Astrocyte (in vitro differentiated cells and primary cell): ENCODE data around the gene CARS2. TPM values are rescaled to one million over a fixed set of nuclear protein-coding genes. Genes with fewer than 3 reads are reported as not detected.

ENCODE experiments used
- DNase-seq: peaks from one replicate; pipeline ENCODE4 v3.0.0-alpha.2; 2010; ENCODE audit warnings: low read depth
- FAIRE-seq: peaks from 2 replicates; lab custom pipeline; 2011; peaks lifted over from hg19 to GRCh38; lab: Jason Lieb, UNC
- H2AFZ ChIP-seq: 2 replicates; pipeline ENCODE4 v1.6.0; 2012; ENCODE audit warnings: low read depth, low read length, inconsistent platforms
- H3K27ac ChIP-seq: 2 replicates; pipeline ENCODE4 v1.5.1; 2011; ENCODE audit warnings: low read depth, low read length, inconsistent platforms
- H3K27me3 ChIP-seq: 2 replicates; pipeline ENCODE4 v1.6.0; 2011; ENCODE audit warnings: low read length, inconsistent platforms; ENCODE audit not compliant: insufficient read depth
- H3K36me3 ChIP-seq: 2 replicates; pipeline ENCODE4 v1.5.1; 2011; ENCODE audit warnings: low read length, inconsistent platforms; ENCODE audit not compliant: insufficient read depth
- H3K4me1 ChIP-seq: 2 replicates; pipeline ENCODE4 v1.5.1; 2011; ENCODE audit warnings: low read length, inconsistent platforms; ENCODE audit not compliant: insufficient read depth
- H3K4me2 ChIP-seq: 2 replicates; pipeline ENCODE4 v1.6.0; 2012; ENCODE audit warnings: low read length, inconsistent platforms
- H3K4me3 ChIP-seq: 2 replicates; pipeline ENCODE4 v1.5.1; 2011; ENCODE audit warnings: low read depth, mild to moderate bottlenecking, low read length, inconsistent platforms; ENCODE audit not compliant: insufficient read depth
- H3K79me2 ChIP-seq: 2 replicates; pipeline ENCODE4 v1.6.0; 2012; ENCODE audit warnings: mild to moderate bottlenecking, low read length, inconsistent platforms; ENCODE audit not compliant: insufficient read depth
- H3K9ac ChIP-seq: 2 replicates; pipeline ENCODE4 v1.6.0; 2012; ENCODE audit warnings: mild to moderate bottlenecking, low read length, inconsistent platforms
- H3K9me3 ChIP-seq: 2 replicates; pipeline ENCODE4 v1.5.1; 2012; ENCODE audit warnings: low read depth, mild to moderate bottlenecking, low read length, inconsistent platforms; ENCODE audit not compliant: insufficient read depth
- H4K20me1 ChIP-seq: 2 replicates; pipeline ENCODE4 v1.6.0; 2012; ENCODE audit warnings: low read length, inconsistent platforms; ENCODE audit not compliant: insufficient read depth
- H3K27ac Mint-ChIP-seq: one replicate; pipeline ENCODE4 v1.8.0; 2021; ENCODE audit warnings: mild to moderate bottlenecking, mixed read lengths; ENCODE audit not compliant: unreplicated experiment
- H3K27me3 Mint-ChIP-seq: one replicate; pipeline ENCODE4 v1.8.0; 2021; ENCODE audit warnings: low read depth, mixed read lengths; ENCODE audit not compliant: unreplicated experiment
- H3K36me3 Mint-ChIP-seq: one replicate; pipeline ENCODE4 v1.8.0; 2021; ENCODE audit warnings: low read depth, mixed read lengths; ENCODE audit not compliant: unreplicated experiment
- H3K4me1 Mint-ChIP-seq: one replicate; pipeline ENCODE4 v1.8.0; 2021; ENCODE audit warnings: low read depth, mixed read lengths; ENCODE audit not compliant: unreplicated experiment
- H3K4me3 Mint-ChIP-seq: one replicate; pipeline ENCODE4 v1.8.0; 2021; ENCODE audit warnings: mild to moderate bottlenecking, moderate library complexity, mixed read lengths; ENCODE audit not compliant: unreplicated experiment
- H3K9me3 Mint-ChIP-seq: one replicate; pipeline ENCODE4 v1.8.0; 2021; ENCODE audit warnings: mild to moderate bottlenecking, mixed read lengths; ENCODE audit not compliant: unreplicated experiment
- CTCF ChIP-seq: IDR thresholded peaks from 2 replicates; pipeline ENCODE4 v1.5.1; 2011; ENCODE audit warnings: low read depth, mild to moderate bottlenecking, inconsistent platforms, low read length, moderate library complexity; ENCODE audit not compliant: insufficient read depth
- EZH2 ChIP-seq: IDR thresholded peaks from 2 replicates; pipeline ENCODE4 v1.6.1; 2012; ENCODE audit warnings: mild to moderate bottlenecking, low read length, inconsistent platforms; ENCODE audit not compliant: insufficient read depth
- total RNA-seq: library from RNA; stranded (reverse); gene quantifications from 2 replicates; pipeline ENCODE4 v1.2.1, GENCODE V29; 2021

The CARS2 gene
- total RNA-seq, 1 donor from 2014 or later, result 51.4 TPM

GRCh38 chr13:110706570-110707372, 855 bp upstream of the CARS2 start:
- Histone ChIP-seq H3K27ac (peak overlapping the region; percentile 78), H4K20me1 (peaks cover 19% of the 10 kb centered on the region), H3K79me2 (peaks cover 44% of the 10 kb centered on the region), H3K9ac (peak overlapping the region; percentile 92), H3K27me3 (no peaks in the 10 kb centered on the region), H3K36me3 (peaks cover 2% of the 10 kb centered on the region), H3K4me3 (peak overlapping the region; percentile 58), H2AFZ (peak overlapping the region; percentile 64), H3K9me3 (no peaks in the 10 kb centered on the region), H3K4me2 (peak overlapping the region; percentile 88), H3K4me1 (peaks cover 36% of the 10 kb centered on the region)
- H3K9me3 Mint-ChIP-seq, result no peaks in the 10 kb centered on the region
- H3K4me3 Mint-ChIP-seq, result peak overlapping the region; percentile 77
- H3K27ac Mint-ChIP-seq, result peak overlapping the region; percentile 83
- peaks cover 6% of the 10 kb centered on the region for H3K36me3 Mint-ChIP-seq
- no peaks in the 10 kb centered on the region for H3K27me3 Mint-ChIP-seq
- FAIRE-seq, result no peak
- no peak for DNase-seq
- H3K4me1 Mint-ChIP-seq, result peaks cover 20% of the 10 kb centered on the region
- TF ChIP-seq EZH2 (no peak), CTCF (no peak)

GRCh38 chr13:110705356-110705825, 525 bp downstream of the CARS2 start:
- peaks cover 13% of the 10 kb centered on the region for H3K36me3 ChIP-seq

More at GRCh38 chr13:110705356-110705825, 525 bp downstream of the CARS2 start:
- Histone ChIP-seq H3K79me2 (peaks cover 43% of the 10 kb centered on the region), H2AFZ (peak overlapping the region; percentile 50), H3K4me2 (peak overlapping the region; percentile 88), H3K9ac (peak overlapping the region; percentile 92), H3K9me3 (no peaks in the 10 kb centered on the region), H3K27me3 (no peaks in the 10 kb centered on the region), H3K27ac (peak overlapping the region; percentile 78), H4K20me1 (peaks cover 19% of the 10 kb centered on the region), H3K4me1 (peaks cover 30% of the 10 kb centered on the region), H3K4me3 (peak overlapping the region; percentile 68)
- TF ChIP-seq EZH2 (no peak), CTCF (no peak)
- FAIRE-seq (no peak), DNase-seq (no peak)
- H3K36me3 Mint-ChIP-seq, result peaks cover 9% of the 10 kb centered on the region
- peak overlapping the region; percentile 95 for H3K4me3 Mint-ChIP-seq
- no peaks in the 10 kb centered on the region for H3K27me3 Mint-ChIP-seq
- H3K9me3 Mint-ChIP-seq, result no peaks in the 10 kb centered on the region
- peaks cover 17% of the 10 kb centered on the region for H3K4me1 Mint-ChIP-seq
- H3K27ac Mint-ChIP-seq, result peak overlapping the region; percentile 91
